Activated CD8-positive, alpha-beta memory T cell treated with anti-CD3 and anti-CD28 coated beads for 1 hour (primary cell): ENCODE results near the gene ADGRE1.

Experiments
- DNase-seq, 2 donors: peaks; one replicate each; pipeline ENCODE4 v3.0.0-alpha.2; 2020; ENCODE audit warnings: low read depth in 1 of 2; ENCODE audit errors: extremely low read depth in 1 of 2

ADGRE1 gene

GRCh38 chr19:6873708-6874431, 13.5 kb upstream of the ADGRE1 start:
- no peak for DNase-seq

DNA sequence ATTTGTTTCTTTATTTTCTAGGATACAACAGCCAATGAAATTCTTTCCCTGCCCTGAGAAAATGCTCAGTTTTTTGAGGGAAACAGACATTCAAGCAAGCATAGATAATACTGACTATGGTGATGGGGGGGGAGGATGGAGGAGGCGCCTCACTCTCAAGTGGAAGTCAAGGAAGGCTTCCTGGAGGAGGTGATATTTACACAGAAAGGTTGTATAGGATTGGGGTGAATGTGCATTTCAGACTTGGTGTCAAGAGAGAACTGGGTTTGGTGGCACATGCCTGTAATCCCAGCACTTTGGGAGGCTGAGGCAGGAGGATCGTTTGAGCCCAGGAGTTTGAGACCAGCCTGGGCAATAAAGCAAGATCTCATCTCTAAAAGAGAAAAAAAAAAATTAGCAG, 12.2 kb upstream of the ADGRE1 start:
- DNase-seq = no peak

GRCh38 chr19:6876748-6877147, 10.6 kb upstream of the ADGRE1 start:
- DNase-seq = no peak

- no peak for DNase-seq
These were observed 9.6 kb upstream of the ADGRE1 start for GRCh38 chr19:6877766-6878165.

DNA sequence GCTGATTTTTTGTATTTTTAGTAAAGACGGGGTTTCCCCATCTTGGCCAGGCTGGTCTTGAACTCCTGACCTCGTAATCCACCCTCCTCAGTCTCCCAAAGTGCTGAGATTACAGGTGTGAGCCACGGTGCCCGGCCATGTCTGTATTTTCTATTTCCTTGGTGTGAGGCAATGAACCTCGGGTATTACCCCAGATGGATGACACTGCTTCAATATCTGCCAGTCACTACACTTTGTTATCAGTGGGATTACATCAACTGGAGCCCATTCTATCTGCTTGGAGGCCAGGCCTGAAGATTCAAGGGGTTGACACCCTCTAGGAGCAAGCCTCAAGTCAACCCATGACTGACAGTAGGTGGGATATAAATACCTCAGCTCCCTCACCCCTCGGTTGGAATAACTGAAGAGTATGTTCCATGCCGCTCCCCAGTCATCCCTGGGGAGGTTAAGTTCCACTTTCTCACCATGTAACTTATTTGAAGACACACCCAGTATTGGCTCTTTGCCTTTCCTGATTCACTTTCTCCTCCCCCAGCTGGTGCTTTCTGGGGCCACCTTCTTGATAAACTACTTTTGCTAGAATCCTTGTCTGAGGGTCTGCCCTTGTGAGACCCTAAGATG, 992 bp upstream of the ADGRE1 start:
- no peak for DNase-seq

- DNase-seq = no peak
These were observed 1.6 kb downstream of the ADGRE1 start for GRCh38 chr19:6888967-6889366.

GRCh38 chr19:6890401-6890913, 3.1 kb downstream of the ADGRE1 start:
- DNase-seq = no peak

DNA sequence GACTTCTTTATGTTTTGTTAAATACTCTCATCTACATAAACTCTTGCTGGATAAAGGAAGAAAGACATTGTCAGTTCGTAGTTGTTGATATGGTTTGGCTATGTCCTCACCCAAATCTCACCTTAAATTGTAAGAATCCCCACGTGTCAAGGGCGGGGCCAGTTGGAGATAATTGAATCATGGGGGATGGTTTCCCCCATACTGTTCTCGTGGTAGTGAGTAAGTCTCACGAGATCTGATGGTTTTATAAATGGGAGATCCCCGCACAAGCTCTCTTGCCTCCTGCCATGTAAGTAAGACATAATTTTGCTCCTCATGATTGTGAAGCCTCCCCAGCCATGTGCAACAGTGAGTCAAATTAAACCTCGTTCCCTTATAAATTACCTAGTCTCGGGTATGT, 3.6 kb downstream of the ADGRE1 start:
- DNase-seq = no peak

DNA sequence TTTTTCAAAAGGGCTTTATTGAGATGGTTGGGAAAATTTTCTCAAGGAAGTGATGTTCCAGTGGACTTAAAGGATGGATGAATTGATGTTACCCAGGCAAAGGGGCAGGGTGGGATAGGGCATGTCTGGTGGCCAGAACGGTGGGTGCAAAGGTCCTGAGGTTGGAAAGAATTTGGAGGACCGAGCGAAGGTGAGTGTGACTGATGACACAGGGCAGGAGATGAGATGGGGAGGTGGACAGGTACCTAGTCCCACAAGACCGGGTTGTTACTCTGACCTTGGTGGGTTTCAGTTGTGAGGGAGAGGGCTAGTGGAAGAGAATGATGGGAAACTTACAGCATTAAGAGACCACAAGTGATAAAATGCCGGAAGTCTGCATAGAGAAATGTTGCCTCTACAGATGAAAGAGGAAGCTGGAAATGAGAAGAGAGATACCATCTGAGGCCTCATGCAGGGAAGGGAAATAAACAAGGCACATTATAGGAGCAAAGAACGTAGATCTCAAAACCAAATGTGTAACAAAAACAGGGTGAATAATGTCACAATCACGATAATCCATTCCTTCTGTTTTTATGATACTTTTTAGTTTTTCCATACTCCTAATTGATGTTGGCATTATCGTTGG, 4.5 kb downstream of the ADGRE1 start:
- DNase-seq = no peak

DNA sequence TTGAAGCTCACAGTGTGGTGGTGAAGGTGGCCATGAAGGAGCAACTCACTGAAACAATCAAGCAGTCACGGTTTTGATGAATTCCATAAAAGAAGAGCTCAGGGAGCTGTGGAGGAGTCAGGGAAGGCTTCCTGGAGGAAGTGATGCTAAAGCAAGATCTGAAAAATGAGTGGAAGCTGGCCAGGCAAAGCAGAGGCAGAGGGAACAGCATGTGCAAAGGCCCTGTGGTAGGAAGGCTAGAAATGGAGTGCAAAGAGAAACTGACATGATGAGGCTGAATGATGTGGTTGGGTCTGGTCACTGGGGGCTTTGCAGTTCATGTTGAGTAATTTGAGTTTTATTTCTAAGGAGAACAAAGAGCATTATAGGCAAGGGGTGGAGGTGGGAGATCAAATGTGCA, 6.9 kb downstream of the ADGRE1 start:
- DNase-seq = no peak

- DNase-seq = no peak
These were observed 16.1 kb downstream of the ADGRE1 start for GRCh38 chr19:6903446-6903845.

- no peak for DNase-seq
These were observed 19.2 kb downstream of the ADGRE1 start for GRCh38 chr19:6906559-6907060.

- no peak for DNase-seq
These were observed 24.1 kb downstream of the ADGRE1 start for GRCh38 chr19:6911523-6911922.

- no peak for DNase-seq
These were observed 26.9 kb downstream of the ADGRE1 start for GRCh38 chr19:6914321-6914720.

- no peak for DNase-seq
These were observed 29.6 kb downstream of the ADGRE1 start for GRCh38 chr19:6916952-6917351.

DNA sequence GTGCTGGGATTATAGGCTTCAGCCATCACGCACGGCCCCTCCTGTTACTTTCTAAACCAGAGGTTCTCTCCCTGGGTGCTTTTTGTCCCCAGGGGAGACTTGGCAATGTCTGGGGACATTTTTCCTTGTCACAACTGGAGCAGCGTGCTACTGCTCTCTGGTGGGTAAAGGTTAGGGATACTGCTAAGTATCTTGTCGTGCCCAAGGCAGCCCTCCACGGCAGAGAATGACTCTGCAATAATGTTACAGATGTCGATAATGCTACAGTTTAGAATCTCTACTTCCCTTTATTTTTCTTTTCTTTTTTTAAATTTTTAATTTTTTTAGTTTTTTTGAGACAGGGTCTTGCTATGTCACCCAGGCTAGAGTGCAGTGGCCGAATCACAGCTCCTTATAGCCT, 38.0 kb downstream of the ADGRE1 start:
- DNase-seq = no peak

- no peak for DNase-seq
These were observed 38.7 kb downstream of the ADGRE1 start for GRCh38 chr19:6925801-6926751.

GRCh38 chr19:6930190-6930589, 42.8 kb downstream of the ADGRE1 start:
- DNase-seq = no peak

DNA sequence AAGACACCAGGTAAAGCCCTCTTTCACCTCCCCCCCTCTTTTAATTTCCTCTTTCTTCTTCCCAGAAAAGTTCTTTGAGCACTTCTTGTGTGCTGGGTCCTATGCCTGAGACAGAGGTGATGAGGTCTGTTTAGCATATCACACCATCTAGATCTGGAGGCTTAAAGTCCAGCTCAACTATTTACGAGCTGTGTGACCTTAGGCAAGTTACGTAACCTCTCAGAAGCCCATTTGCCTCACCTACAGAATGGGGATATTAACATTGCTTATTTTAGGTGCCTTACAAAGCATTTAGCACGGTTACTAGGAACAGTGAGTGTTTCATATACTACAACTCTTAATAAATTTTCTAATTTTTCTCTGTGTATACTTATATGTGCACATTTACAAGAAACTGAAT, 47.7 kb downstream of the ADGRE1 start:
- DNase-seq = no peak

- DNase-seq = no peak
These were observed 48.2 kb downstream of the ADGRE1 start for GRCh38 chr19:6935618-6936017.

GRCh38 chr19:6945733-6946132, 58.4 kb downstream of the ADGRE1 start:
- DNase-seq = no peak
